Neutrophil (primary cell): Measurements from ENCODE around the gene OR52N5.

ENCODE experiments used
- H3K27ac ChIP-seq: fragments of 200-600 bp; sonication (generic); 2 replicates; pipeline ENCODE4 v1.5.1; 2016; ENCODE audit warnings: mild to moderate bottlenecking, moderate library complexity
- H3K27me3 ChIP-seq: fragments of 200-600 bp; sonication (generic); 2 replicates; pipeline ENCODE4 v1.6.0; 2016; ENCODE audit warnings: mild to moderate bottlenecking
- H3K36me3 ChIP-seq: fragments of 200-600 bp; sonication (generic); 2 replicates; pipeline ENCODE4 v1.5.1; 2017
- H3K4me1 ChIP-seq, 2 experiments: fragments of 200-600 bp in 1 of 2; sonication (generic) in 1 of 2; 1 replicate in 1 of 2; 2 replicates in 1 of 2; pipeline versions ENCODE4 v1.5.1 to v1.6.1; 2013 to 2016; ENCODE audit warnings: low read depth in 1 of 2, low read length in 1 of 2, mild to moderate bottlenecking in 1 of 2, moderate library complexity in 1 of 2; ENCODE audit not compliant: control insufficient read depth in 1 of 2, insufficient read depth in 1 of 2
- H3K4me3 ChIP-seq, 2 experiments: fragments of 200-600 bp in 1 of 2; sonication (generic) in 1 of 2; 1 replicate in 1 of 2; 2 replicates in 1 of 2; pipeline ENCODE4 v1.5.1; 2013 to 2016; ENCODE audit warnings: low read depth in 1 of 2, low read length in 1 of 2, mild to moderate bottlenecking in 1 of 2, moderate library complexity in 1 of 2
- H3K9me3 ChIP-seq: fragments of 200-600 bp; sonication (generic); 2 replicates; pipeline ENCODE4 v1.5.1; 2016
- TF ChIP-seq, protein P1 (sequence below): fragments of 200-600 bp; sonication (generic); IDR thresholded peaks from 2 replicates; pipeline ENCODE4 v1.5.1; 2016; ENCODE audit warnings: antibody characterized with exemption

OR52N5 gene

DNA sequence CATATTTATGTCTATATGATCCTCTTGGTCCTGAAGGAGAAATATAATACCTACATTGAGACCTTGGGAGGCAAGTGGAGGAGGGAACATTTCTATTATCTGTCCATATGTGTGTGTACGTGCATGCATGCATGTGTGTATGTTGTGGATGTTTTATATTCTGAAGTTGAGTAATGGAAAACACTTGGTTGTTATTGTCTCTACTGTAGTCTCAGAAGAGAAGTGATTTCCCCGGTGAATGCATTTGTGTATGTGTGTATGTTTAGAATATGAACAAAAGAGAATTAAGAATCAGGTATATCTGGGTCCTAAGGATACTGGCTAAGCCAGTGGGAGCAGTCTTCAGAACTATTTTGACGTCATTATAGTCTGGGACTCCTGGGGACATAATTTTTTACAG is 8.0 kb upstream of the OR52N5 start, which contains the start of gene OR52N1:
Gene OR52N1 (minus strand): TSS at position 101 of the 400 bp plus-strand sequence. CDS start 2,449 bp downstream, outside the sequence.
- TF ChIP-seq, protein P1, sequence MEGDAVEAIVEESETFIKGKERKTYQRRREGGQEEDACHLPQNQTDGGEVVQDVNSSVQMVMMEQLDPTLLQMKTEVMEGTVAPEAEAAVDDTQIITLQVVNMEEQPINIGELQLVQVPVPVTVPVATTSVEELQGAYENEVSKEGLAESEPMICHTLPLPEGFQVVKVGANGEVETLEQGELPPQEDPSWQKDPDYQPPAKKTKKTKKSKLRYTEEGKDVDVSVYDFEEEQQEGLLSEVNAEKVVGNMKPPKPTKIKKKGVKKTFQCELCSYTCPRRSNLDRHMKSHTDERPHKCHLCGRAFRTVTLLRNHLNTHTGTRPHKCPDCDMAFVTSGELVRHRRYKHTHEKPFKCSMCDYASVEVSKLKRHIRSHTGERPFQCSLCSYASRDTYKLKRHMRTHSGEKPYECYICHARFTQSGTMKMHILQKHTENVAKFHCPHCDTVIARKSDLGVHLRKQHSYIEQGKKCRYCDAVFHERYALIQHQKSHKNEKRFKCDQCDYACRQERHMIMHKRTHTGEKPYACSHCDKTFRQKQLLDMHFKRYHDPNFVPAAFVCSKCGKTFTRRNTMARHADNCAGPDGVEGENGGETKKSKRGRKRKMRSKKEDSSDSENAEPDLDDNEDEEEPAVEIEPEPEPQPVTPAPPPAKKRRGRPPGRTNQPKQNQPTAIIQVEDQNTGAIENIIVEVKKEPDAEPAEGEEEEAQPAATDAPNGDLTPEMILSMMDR: no peak
- Histone ChIP-seq H3K9me3 (no peaks in the 10 kb centered on the region), H3K4me1 (no peaks in the 10 kb centered on the region), H3K4me3 (no peak within 1 kb of the TSS), H3K36me3 (no peaks in the 10 kb centered on the region), H3K27me3 (no peaks in the 10 kb centered on the region), H3K27ac (no peak within 1 kb of the TSS)

DNA sequence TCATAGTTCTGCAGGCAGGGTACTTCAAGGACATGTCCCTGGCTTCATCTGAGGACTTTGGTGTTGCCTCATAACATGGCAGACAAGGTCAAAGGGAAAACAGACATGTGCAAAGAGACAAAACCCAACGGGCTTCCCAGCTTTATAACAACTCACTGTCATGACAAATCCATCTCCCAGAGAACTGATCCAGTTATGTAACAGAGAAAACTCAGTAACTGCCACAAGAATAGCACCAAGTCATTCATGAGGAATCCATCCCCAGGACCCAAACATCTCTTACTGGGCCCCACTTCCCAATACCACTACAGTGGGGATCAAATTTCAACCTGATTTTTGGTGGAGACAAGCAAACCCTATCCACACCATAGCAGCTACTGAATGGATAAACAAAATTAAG is 16.1 kb downstream of the OR52N5 start:
- TF ChIP-seq, protein P1: no peak
- Histone ChIP-seq H3K27ac (no peak overlapping the region), H3K27me3 (no peaks in the 10 kb centered on the region), H3K9me3 (no peaks in the 10 kb centered on the region), H3K4me3 (no peak overlapping the region), H3K4me1 (no peaks in the 10 kb centered on the region), H3K36me3 (no peaks in the 10 kb centered on the region)

DNA sequence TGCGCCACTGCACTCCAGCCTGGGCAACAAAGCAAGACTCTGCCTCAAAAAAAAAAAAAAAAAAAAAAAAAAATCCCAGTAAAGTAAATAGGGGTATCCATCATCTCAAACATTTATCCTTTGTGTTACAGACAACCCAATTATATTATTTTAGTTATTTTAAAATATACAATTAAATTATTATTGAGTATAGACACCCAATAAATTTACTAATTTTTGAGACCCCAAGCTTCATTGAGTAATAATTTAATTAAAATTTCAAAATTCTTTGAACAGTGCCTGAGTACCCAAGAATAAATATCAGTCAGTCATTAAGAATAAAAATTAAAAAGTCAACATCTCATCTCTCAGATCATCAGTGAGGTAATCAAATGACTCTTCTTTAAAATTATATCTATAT is 29.2 kb downstream of the OR52N5 start, which contains the start of gene OR52N4:
Gene OR52N4 (plus strand): TSS at position 301 of the 400 bp plus-strand sequence. CDS start 498 bp downstream, outside the sequence.
- no peaks in the 10 kb centered on the region for H3K27me3 ChIP-seq
- H3K36me3 ChIP-seq: no peaks in the 10 kb centered on the region
- TF ChIP-seq, protein P1: no peak
- no peaks in the 10 kb centered on the region for H3K9me3 ChIP-seq
- no peaks in the 10 kb centered on the region for H3K4me1 ChIP-seq
- no peak within 1 kb of the TSS for H3K4me3 ChIP-seq
- H3K27ac ChIP-seq: no peak within 1 kb of the TSS

DNA sequence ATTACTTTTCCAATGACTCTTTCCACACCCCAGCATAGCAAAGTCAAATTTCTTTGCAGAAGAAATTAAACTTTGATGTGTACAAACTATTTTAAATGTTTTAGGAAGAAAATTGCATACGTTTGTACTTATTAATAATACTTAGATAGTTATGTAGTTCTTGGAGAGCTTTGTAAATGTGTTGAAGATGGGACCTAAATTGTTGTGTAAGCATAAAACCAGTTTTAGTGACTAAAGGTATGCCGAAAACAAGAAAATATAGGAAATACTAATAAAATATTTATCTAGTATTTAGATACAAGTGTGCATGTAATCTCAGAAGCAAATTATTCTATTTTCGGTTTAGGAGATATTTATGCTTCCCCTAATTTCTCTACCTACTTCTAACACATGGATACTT is 33.3 kb downstream of the OR52N5 start:
- H3K4me1 ChIP-seq: no peaks in the 10 kb centered on the region
- H3K4me3 ChIP-seq: no peak overlapping the region
- H3K9me3 ChIP-seq: no peaks in the 10 kb centered on the region
- no peaks in the 10 kb centered on the region for H3K36me3 ChIP-seq
- H3K27ac ChIP-seq: no peak overlapping the region
- TF ChIP-seq, protein P1: no peak
- H3K27me3 ChIP-seq: no peaks in the 10 kb centered on the region

DNA sequence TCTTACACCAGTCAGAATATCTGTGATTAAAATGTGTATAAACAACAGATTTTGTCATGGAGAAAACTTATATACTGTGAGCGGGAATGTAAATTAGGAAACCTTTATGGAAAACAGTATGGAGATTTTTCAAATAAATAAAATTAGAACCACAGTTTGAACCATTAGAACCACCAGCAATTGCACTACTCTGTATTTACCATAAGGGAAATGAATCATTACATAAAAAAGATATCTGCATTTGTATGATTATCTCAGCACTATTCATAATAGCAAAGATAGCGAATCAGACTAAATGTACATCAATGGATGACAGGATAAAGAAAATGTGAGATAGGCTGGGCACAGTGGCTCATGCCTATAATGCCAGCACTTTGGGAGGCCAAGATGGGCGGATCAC is 36.5 kb downstream of the OR52N5 start:
- no peaks in the 10 kb centered on the region for H3K4me1 ChIP-seq
- H3K27me3 ChIP-seq: no peaks in the 10 kb centered on the region
- no peak overlapping the region for H3K4me3 ChIP-seq
- TF ChIP-seq, protein P1: no peak
- no peaks in the 10 kb centered on the region for H3K9me3 ChIP-seq
- no peaks in the 10 kb centered on the region for H3K36me3 ChIP-seq
- no peak overlapping the region for H3K27ac ChIP-seq

DNA sequence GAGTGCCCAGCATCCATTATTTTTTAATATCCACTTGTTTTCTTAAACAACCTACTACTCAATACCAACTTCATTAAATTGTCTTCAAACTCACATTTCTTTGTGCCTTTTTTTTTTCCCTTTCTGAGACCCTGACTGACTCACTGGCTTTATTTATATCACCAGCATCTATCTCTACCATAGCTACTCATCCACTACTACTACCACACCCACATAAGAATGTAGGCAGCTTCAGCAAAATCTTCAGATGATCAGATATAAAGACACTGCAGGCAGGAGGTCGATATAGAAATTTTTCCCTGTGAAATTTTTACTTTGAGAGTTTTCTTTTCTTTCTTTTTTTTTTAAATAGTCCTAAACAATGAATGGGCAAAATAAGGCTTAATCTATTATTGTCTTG is 44.7 kb downstream of the OR52N5 start:
- Histone ChIP-seq H3K36me3 (no peaks in the 10 kb centered on the region), H3K9me3 (no peaks in the 10 kb centered on the region), H3K27ac (no peak overlapping the region), H3K4me3 (no peak overlapping the region), H3K27me3 (no peaks in the 10 kb centered on the region), H3K4me1 (no peaks in the 10 kb centered on the region)
- TF ChIP-seq, protein P1: no peak
